KOPT-K1 (cell line): ENCODE results near the gene TMEM218.

ENCODE experiments used
- H3K27ac ChIP-seq: fragments of 200-600 bp; sonication (generic); 2 replicates; pipeline ENCODE4 v1.5.1; 2016; ENCODE audit warnings: antibody characterized with exemption, mild to moderate bottlenecking, low read depth, low read length; ENCODE audit not compliant: poor library complexity, severe bottlenecking
- H3K36me3 ChIP-seq: fragments of 200-600 bp; sonication (generic); 2 replicates; pipeline ENCODE4 v1.5.1; 2017; ENCODE audit warnings: antibody characterized with exemption, mild to moderate bottlenecking, low read length, moderate library complexity; ENCODE audit not compliant: insufficient read depth
- H3K9me3 ChIP-seq: fragments of 200-600 bp; sonication (generic); 2 replicates; pipeline ENCODE4 v1.5.1; 2017; ENCODE audit warnings: antibody characterized with exemption, low read length, mild to moderate bottlenecking; ENCODE audit not compliant: insufficient read depth, poor library complexity, severe bottlenecking

TMEM218 gene

GRCh38 chr11:125078516-125079140 is 32.8 kb downstream of the TMEM218 start:
- H3K9me3 ChIP-seq: no peaks in the 10 kb centered on the region
- H3K36me3 ChIP-seq: no peaks in the 10 kb centered on the region
- no peak overlapping the region for H3K27ac ChIP-seq

DNA sequence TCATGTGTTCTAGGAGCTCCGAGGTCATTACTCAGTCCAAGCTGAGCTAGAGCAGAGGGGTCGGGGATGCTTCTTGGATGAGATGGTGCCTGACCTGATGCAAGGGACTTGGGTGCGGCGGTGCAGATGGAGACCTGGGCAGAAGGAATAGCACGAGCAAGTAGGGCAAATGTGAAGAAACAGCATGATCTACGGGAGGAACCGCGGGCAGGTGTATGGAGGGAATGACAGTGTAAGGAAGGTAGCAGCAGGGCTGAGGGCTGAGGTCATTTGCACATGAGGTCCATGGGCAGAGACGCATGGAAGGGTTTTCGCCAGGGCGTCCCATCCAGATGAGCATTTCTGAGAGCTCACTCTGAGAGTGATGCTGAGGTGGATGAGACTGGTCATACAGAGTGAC is 33.4 kb downstream of the TMEM218 start:
- no peaks in the 10 kb centered on the region for H3K9me3 ChIP-seq
- no peak overlapping the region for H3K27ac ChIP-seq
- H3K36me3 ChIP-seq: no peaks in the 10 kb centered on the region

DNA sequence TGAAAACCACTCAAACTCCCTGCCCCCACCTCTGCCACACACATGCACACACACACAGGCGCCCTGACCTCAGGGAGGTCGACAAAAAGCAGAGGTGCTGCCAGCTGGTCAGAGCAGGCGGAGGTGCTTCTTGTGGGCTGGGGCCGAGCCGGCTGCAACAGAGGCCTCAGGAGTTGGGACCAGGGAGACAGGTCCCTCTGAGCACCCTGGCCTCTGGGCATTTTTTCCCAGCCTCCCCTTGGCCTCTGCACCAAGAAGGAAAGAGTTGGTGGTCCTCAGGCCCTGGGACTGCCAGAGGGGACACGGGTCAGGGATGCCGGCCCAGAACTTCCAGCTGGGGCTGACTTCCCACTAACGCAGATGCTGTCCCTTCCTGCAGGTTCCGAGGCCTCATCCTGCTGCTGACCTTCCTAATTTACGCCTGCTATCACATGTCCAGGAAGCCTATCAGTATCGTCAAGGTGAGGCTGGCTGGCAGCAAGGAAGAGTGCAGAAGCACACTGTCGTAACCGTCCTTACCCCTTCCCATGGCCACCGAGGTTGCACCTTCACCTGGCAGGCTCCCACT is 35.0 kb downstream of the TMEM218 start:
- no peaks in the 10 kb centered on the region for H3K36me3 ChIP-seq

DNA sequence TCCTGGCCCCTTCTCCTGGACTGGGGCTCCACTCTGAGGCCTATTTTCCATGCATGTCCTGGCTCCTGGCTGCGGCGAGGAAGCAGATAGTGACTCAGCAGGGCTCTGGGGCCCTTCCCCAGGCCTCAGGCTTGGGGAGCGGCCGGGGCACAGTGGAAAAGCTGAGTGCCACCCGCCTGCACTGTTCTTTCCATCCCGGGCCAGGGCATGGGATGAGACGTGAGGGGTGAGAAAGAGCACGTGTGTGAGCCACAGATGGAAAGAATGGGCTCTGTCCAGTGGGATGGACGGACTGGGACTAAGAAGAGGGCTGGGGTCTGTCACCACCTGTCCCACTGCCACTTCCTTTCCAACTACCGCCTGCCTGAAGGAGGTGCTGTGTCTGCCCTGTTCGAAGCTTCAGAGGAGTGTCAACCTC is 35.5 kb downstream of the TMEM218 start:
- no peak overlapping the region for H3K27ac ChIP-seq

More for the DNA sequence above, 35.0 kb downstream of the TMEM218 start:
- no peak overlapping the region for H3K27ac ChIP-seq
- H3K9me3 ChIP-seq: no peaks in the 10 kb centered on the region

DNA sequence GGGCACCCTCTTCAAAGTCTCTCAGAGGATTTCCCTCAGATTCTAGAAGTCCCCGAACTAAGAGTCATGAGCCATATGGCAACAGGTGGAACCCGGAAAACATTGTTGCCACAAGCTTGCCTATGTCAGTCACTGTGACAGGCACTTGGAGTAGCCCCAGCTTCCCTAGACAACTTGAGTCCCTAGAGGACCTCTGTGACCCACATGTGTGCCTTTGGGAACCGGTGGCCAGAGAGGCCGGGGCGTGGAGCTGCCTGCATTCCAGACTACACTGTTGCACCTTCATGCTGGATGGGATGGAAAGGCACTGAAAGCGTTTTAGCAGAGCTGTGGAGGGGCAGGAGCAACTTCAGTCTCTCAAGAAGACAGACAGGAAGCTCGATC is 36.2 kb downstream of the TMEM218 start:
- H3K27ac ChIP-seq: no peak overlapping the region
- no peaks in the 10 kb centered on the region for H3K36me3 ChIP-seq
- no peaks in the 10 kb centered on the region for H3K9me3 ChIP-seq

More for the DNA sequence above, 35.5 kb downstream of the TMEM218 start:
- Histone ChIP-seq H3K36me3 (no peaks in the 10 kb centered on the region), H3K9me3 (no peaks in the 10 kb centered on the region)

DNA sequence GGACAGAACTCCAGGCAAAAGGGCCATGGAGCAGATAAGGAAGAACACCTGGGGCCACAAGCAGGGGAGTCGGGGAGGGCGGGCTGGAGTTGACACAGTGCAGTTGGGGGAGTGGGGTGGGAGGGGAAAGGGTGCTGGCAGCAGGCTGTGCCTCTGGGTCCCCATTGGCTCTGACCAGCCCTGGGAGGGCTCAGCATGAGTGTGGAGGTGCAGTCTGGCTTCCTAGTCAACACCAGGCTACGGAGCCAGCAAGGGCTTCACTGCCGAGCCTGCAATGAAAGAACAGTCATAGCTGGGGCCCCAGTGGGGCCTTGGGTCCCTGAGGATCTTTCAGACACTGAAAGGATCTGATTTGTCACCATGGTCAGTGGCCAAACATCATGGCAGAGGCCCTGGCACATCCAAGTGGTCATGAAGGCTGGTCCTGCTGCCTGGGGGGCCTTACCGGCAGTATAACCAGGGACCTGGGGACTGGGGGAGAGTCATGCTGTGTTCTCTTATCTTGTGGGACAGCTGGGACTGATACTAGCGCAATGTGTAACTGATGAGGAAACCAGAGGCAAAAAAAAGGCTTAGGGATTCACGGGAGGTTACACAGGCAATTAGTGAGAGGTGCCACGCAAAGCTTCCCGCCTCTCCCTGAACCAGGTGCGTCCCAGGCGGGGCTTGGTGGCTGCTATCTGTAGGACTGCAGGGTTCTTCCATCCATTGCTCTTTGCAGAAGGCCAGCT is 36.8 kb downstream of the TMEM218 start:
- H3K9me3 ChIP-seq: no peaks in the 10 kb centered on the region
- no peaks in the 10 kb centered on the region for H3K36me3 ChIP-seq
- H3K27ac ChIP-seq: no peak overlapping the region

GRCh38 chr11:125073616-125074483 is 37.6 kb downstream of the TMEM218 start:
- no peaks in the 10 kb centered on the region for H3K9me3 ChIP-seq
- H3K36me3 ChIP-seq: no peaks in the 10 kb centered on the region
- H3K27ac ChIP-seq: no peak overlapping the region

GRCh38 chr11:125072961-125073590 is 38.4 kb downstream of the TMEM218 start:
- Histone ChIP-seq H3K27ac (no peak overlapping the region), H3K36me3 (no peaks in the 10 kb centered on the region), H3K9me3 (no peaks in the 10 kb centered on the region)

DNA sequence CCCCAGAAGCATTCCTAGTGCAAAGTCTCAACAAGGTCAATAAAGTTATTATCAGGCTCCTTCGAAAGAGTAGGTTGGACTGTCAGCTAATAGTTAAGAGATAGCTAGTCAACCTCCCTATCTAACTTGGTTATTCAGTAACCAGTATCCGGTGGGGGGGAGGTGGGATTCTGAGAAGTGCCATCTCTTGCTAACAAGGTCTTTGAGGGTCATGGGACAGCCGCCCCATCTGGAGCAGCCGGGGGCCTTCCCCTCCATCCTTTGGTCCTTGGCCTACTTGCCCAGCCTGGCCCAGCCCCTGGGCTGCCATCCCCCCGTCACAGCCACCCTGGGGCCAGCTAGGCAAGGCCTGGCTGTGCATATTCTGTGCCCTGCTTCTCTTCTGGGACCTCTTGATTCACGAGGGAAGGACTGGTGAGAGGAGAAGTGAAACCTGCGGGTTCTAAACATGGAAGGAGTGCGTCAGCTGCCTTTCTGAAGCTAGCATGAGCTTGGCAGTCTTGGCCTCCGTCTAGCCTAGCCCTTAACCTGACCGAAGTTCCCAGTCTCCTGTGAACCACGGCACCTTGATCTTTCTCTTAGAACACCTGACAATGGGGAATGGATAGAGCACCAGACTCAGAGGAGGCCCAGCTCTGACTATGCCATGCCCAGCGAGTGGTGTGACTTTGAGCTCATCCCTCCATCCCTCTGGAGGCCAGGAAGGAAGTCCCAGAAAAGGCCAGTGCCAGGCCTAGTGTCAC is 39.0 kb downstream of the TMEM218 start:
- H3K36me3 ChIP-seq: no peaks in the 10 kb centered on the region
- no peaks in the 10 kb centered on the region for H3K9me3 ChIP-seq
- no peak overlapping the region for H3K27ac ChIP-seq

DNA sequence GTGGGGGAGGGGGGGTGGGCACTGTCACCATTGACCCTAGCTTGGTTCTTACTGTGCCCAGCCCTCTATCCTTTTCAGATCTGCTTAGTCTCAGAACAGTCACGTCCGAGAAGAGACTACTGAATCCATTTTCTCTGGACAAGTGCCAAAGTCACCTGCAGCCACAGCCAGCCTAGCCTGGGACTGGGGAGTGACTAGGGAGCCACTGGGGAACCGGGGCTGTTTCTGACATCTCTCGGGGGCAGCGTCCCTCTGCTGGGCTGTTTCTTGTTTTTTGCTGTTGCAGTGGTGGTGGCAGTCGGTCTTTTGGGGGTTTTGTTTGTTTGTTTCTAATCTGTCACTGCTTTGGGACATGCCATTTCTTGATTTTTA is 39.6 kb downstream of the TMEM218 start:
- Histone ChIP-seq H3K27ac (no peak overlapping the region), H3K9me3 (no peaks in the 10 kb centered on the region), H3K36me3 (no peaks in the 10 kb centered on the region)

DNA sequence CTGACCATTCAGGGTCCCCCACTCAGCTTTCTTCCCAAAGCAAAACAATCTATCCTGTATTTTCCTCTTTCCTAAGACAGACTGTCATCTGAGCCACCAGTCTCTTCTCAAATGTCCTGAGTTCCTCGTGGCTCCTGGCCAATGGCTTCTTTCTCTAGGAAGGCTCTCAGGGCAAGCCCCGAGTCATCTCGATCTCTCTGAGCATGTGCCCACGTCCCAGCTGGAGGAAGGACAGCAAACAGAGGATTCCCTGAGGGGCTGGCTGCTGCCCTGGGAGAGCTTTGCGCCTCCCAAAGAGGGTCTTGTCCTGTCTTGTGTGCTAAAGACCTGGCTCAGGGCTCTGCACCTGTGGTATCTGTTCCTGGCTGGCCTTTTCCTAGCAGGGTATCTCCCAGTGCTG is 40.0 kb downstream of the TMEM218 start:
- Histone ChIP-seq H3K27ac (no peak overlapping the region), H3K9me3 (no peaks in the 10 kb centered on the region), H3K36me3 (no peaks in the 10 kb centered on the region)

GRCh38 chr11:125070699-125071254 is 40.6 kb downstream of the TMEM218 start:
- no peak overlapping the region for H3K27ac ChIP-seq
- no peaks in the 10 kb centered on the region for H3K36me3 ChIP-seq
- H3K9me3 ChIP-seq: no peaks in the 10 kb centered on the region

GRCh38 chr11:125069796-125070195 is 41.6 kb downstream of the TMEM218 start:
- Histone ChIP-seq H3K9me3 (no peaks in the 10 kb centered on the region), H3K36me3 (no peaks in the 10 kb centered on the region), H3K27ac (no peak overlapping the region)

DNA sequence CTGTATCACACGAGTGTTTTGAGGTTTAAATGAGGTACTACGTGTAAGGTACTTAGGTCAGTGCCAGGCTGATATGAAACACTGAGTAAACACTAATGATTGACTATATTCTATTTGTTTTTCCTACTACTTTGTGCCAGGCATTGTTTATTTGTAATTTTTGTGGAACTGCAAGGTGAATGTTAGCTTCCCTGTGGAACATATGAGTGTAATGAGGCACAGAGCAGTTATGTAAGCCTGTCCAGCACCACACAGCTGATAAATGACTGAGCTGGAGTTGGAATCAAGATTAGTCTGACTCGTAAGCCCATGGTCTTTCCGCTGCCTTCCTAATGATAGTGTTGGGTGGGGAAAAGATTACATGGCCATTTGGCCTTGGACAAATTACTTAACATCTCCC is 42.4 kb downstream of the TMEM218 start:
- Histone ChIP-seq H3K9me3 (no peaks in the 10 kb centered on the region), H3K36me3 (no peaks in the 10 kb centered on the region), H3K27ac (no peak overlapping the region)
